ENCODE data around the gene PERM1. TPM values are rescaled to one million over a fixed set of nuclear protein-coding genes. Genes with fewer than 3 reads are reported as not detected.

PERM1 gene
- total RNA-seq, 4 donors from 2014 or later: 0.39 to 1.9 (median 1.4) TPM; not detected in 1

- H3K27ac ChIP-seq: peak within 1 kb of the TSS; percentile 91 to 99 (median 97)
- peaks cover 41% of the 10 kb centered on the region for H3K27me3 ChIP-seq
- peak; percentile 83 to 96 for TF ChIP-seq POLR2A (IDR thresholded peaks at IDR 0.05)
- peak; percentile 67 for TF ChIP-seq POLR2AphosphoS5 (IDR thresholded peaks at IDR 0.05)
- TF ChIP-seq CTCF (IDR thresholded peaks at IDR 0.05): peak in 1 of 4 experiments; percentile 18
- no peak for TF ChIP-seq EP300 (IDR thresholded peaks at IDR 0.05)
- H3K4me1 ChIP-seq: peaks cover 0 to 57% (median 12%) of the 10 kb centered on the region in 3 donors
- no CpG with 5 or more reads among the region's 95 CpGs for WGBS, 2 donors (ENCODE audit: low coverage in 1 of 2)
- peaks cover 0 to 3% of the 10 kb centered on the region in 2 donors for H3K36me3 ChIP-seq
- no peaks in the 10 kb centered on the region for H3K9me3 ChIP-seq
- peak; percentile 90 for ATAC-seq
- H3K4me3 ChIP-seq: peak within 1 kb of the TSS; percentile 55 to 86
Measured at GRCh38 chr1:999725-1000356, 17.9 kb upstream of the PERM1 start, which contains the start of gene HES4. Gene HES4, minus strand, starts transcription at chr1:1000097. Its CDS starts 124 bp downstream, at chr1:999973.

- Histone ChIP-seq H3K36me3 (peaks cover 0 to 3% of the 10 kb centered on the region in 2 donors), H3K4me1 (peaks cover 0 to 50% (median 11%) of the 10 kb centered on the region in 3 donors), H3K9me3 (no peaks in the 10 kb centered on the region), H3K27ac (peak overlapping the region; percentile 37 to 99 (median 97)), H3K27me3 (peaks cover 41% of the 10 kb centered on the region), H3K4me3 (peak overlapping the region; percentile 55 to 86)
- no CpG with 5 or more reads among the region's 86 CpGs for WGBS, 2 donors (ENCODE audit: low coverage in 1 of 2)
- no peak for ATAC-seq
- no peak for TF ChIP-seq CTCF (IDR thresholded peaks at IDR 0.05)
- no peak for TF ChIP-seq POLR2A (IDR thresholded peaks at IDR 0.05)
- no peak for TF ChIP-seq EP300 (IDR thresholded peaks at IDR 0.05)
- no peak for TF ChIP-seq POLR2AphosphoS5 (IDR thresholded peaks at IDR 0.05)
Measured at GRCh38 chr1:998995-999724, 17.3 kb upstream of the PERM1 start.

- Histone ChIP-seq H3K9me3 (no peaks in the 10 kb centered on the region), H3K27me3 (peaks cover 41% of the 10 kb centered on the region), H3K36me3 (peaks cover 0 to 3% of the 10 kb centered on the region in 2 donors), H3K4me1 (peaks cover 0 to 50% (median 11%) of the 10 kb centered on the region in 3 donors), H3K4me3 (peak overlapping the region; percentile 55 to 86), H3K27ac (peak overlapping the region in 3 of 4 donors; percentile 95 to 99 (median 99))
- WGBS, 2 donors (ENCODE audit: low coverage in 1 of 2): no CpG with 5 or more reads among the region's 27 CpGs
- ATAC-seq: no peak
- TF ChIP-seq CTCF (IDR thresholded peaks at IDR 0.05) (no peak), POLR2AphosphoS5 (IDR thresholded peaks at IDR 0.05) (no peak), POLR2A (IDR thresholded peaks at IDR 0.05) (no peak), EP300 (IDR thresholded peaks at IDR 0.05) (no peak)
Measured at GRCh38 chr1:998745-998994, 16.8 kb upstream of the PERM1 start.

- WGBS, 2 donors (ENCODE audit: low coverage in 1 of 2): no CpG with 5 or more reads among the region's 75 CpGs
- Histone ChIP-seq H3K9me3 (no peaks in the 10 kb centered on the region), H3K4me1 (peaks cover 0 to 50% (median 11%) of the 10 kb centered on the region in 3 donors), H3K36me3 (no peaks in the 10 kb centered on the region), H3K4me3 (peak overlapping the region; percentile 55 to 86), H3K27ac (peak overlapping the region in 2 of 4 donors; percentile 95 to 99), H3K27me3 (peaks cover 41% of the 10 kb centered on the region)
- TF ChIP-seq POLR2AphosphoS5 (IDR thresholded peaks at IDR 0.05): no peak
- TF ChIP-seq EP300 (IDR thresholded peaks at IDR 0.05): no peak
- TF ChIP-seq POLR2A (IDR thresholded peaks at IDR 0.05): no peak
- TF ChIP-seq CTCF (IDR thresholded peaks at IDR 0.05): no peak
- ATAC-seq: no peak
Measured at GRCh38 chr1:997993-998744, 16.3 kb upstream of the PERM1 start.

Measured in gastroesophageal sphincter (tissue), 4 donors.